Activated CD8-positive, alpha-beta memory T cell treated with anti-CD3 and anti-CD28 coated beads, Interleukin-2, amount 50 U/mL, for 1 hour (primary cell): ENCODE measurements around the gene NCSTN.

Experiments
- DNase-seq: peaks from one replicate; pipeline ENCODE4 v3.0.0-alpha.2; 2020; ENCODE audit errors: extremely low read depth

Gene NCSTN

DNA sequence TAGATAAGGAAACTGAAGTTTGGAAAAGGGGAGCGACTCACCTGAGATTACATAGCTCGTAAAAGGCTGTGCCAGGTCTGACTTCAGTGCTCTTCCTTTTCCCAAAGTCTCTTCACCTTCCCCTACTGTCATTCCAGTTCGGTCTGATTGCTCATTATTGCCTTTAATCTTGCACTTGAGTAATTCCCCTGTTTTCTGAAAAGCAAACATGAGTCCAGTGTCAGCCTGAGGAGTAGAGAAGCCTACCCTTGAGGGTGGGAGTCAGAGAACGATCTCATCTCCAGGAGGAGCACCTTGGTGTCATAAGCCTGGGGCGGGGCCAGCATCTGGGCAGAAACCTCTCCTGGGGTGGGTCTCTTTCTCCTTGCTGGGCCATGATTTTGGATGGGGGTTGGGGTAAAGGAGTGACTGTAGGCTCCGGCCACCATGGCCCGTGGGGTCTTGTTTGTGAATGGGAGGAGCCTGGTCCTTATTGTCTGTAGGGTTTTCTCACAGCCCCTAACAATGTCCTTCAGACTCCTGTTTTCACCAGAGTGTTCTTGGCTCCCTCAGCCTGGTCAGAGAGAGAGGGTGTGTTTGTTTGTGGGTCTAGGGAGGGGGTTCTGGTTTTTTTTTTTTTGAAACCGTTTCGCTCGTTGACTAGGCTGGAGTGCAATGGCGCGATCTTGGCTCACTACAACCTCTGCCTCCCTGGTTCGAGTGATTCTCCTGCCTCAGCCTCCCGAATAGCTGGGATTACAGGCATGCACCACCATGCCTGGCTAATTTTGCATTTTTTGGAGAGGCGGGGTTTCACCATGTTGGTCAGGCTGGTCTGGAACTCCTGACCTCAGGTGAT is 63.2 kb downstream of the NCSTN start:
- no peak for DNase-seq

DNA sequence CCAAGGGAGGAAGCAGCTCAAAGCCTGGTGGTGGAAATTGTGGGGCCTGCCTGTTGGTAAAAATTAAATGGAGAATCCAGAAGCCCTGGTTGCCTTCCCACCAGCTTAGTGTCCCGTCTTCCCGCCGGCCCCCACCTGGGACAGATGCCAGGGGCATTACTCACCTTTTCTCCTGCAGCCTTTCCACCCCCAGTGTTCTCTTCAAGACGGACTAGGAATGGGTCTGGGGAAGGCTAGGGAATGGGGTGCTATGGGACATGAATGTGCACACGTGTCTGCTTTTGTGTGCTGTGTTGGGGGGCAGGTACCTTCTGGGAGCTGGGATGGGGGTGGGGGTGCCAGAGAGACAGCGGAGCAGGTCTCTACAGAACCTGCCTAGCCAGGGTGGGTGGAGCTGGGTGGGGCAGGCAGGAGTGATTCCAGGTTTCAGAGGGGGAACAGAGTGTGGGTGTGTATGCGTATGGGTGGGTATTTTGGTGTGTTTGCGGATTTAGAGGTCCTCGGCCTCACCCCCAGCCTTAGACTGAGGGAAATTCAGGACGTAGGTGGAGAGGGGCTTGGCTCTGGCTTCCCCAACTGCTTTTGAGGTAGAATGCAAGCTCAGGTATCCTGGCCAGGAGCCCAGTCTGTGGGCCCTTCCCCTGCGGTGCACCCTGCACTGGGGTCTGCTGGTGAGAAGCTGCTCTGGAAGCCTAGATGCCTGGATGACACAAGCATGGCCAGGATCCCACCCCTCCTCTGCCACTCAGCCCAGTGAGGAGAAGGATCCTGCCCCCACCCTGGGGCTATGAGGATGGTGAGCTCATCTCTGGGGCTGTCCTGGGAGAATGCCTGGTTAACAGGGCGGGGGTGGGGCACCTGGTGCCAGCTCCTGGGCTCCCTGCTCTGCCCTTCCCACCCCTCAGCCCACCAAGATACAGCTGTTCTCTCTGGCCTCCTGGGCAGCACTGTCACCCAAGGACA is 64.9 kb downstream of the NCSTN start:
- no peak for DNase-seq
